HS-27A (cell line): ENCODE measurements around the gene PTMA.
"Not testable (repeated sequence)": the region's sequence is repeated elsewhere in the genome, so short reads cannot be mapped to it uniquely, and the experiment has no call there.

Experiments used
- DNase-seq: peaks from one replicate; pipeline ENCODE4 v3.0.0-alpha.2; 2012; ENCODE audit warnings: low read depth, missing footprints

Gene PTMA

DNA sequence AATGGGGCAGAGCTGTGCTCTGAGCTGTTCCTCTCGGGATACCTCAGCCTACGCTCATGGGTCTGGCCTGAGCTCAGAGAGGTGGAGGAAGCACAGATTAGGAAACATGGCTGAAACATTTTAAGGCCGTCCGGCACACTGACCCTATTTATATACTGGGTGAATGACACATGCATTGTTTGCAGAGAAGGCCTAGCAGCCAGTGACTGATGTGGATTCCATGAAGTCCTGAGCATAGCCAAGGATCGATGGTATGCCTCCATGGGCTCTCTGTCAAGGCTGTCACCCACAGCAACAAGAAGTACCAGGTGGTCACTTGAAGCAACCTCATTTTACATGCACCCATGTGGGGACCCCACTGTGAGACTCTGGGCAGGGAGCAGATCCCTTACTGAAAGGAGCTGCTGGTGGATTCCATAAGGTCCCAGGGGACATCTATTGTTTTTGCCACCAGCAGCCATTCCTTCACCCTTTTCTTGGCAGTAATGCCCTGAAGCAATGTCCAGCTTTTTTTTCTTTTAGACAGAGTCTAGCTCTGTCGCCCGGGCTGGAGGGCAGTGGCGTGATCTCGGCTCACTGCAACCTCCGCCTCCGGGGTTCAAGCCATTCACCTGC lies 8.4 kb downstream of the PTMA start:
- DNase-seq = no peak

DNA sequence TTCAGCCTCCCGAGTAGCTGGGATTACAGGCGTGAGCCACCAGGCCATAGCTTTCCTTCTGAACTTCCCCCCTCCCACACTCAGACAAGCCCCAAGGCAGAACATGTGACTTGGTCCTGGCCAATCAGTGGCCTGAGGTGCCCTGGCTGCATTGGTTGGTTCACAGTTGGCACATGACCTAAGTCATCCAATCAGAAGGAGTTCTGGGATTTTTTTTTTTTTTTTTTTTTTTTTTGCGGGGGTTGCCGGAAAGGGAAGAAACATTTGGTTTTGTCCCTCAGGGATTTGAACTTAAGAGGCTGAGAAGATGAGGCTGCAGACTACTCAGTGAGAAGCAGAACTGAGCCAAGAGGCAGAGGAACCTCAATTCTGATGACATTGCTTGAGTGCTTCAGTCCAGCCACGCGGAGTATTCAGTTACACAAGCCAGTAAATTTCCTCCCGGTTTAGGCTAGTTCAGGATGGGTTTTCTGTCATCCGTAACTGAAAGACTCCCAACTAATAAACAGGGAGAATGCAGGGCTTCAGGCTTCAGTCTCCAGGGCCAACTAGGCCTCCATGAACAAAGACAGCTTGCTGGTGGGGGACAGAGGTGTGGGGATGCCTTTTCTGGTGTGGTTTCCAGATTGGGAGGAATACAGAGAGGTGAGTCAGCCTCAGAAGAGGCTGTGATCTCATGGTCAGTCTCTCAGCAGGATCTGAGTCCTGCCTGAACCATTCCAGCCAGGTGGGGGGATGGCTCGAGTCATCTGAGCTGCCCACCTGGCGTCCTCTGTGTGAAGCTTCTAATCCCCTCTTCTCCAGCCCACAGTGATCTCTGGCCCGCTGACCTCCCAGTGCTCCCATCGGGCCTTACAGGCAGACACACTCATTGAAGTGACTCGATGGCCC lies 9.2 kb downstream of the PTMA start:
- DNase-seq = no peak

DNA sequence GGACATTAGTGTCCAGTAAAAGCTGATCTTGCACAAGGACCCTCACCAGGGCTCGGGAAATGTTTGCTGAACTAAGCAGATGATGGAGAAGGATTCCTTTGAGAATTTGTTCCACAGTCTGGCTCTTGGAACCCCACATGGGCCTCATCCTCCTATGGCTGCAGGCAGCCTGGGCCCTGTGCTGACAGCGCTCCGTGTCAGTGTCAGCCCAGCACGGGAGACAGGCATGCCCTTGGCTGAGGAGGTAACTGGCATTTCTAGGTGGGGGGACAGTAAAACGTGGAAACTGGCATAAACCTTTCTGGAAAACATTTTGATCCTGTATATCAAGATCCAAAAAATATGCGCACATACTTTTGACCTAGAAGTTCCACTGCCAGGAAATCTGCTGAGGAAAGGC lies 10.5 kb downstream of the PTMA start:
- DNase-seq = no peak

DNA sequence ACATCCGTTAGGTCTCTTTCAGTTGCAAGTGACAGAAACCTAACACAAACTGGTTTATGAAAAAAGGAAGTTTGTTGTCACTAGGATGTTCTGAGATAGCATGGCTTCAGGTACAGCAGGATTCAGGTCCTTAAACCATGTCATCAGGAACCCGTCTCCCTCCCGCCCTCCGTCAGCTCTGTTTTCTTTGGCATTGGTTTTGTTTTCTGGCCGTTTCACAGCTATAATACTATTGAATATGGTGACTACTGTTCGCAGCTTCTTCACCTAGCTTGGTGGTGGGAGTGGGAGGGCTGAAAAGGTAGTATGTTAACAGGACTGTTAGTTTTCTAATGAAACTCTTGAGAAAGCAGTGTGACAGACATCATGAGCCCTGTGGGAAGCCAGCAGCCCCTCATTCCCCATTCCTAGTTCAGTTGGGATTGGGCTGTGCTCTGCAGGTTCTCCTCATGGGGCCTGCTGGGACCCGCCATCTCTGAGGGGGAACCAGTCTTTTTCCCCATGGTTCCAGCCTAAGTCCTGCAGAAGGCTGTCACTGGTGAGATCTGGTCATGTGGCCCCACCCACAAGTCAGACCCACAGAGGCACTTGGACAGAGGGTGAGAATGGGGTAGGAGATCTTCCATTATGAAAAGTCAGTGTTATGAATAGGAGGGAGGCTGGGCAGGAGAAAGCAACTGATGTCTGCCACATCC lies 12.1 kb downstream of the PTMA start:
- no peak for DNase-seq

DNA sequence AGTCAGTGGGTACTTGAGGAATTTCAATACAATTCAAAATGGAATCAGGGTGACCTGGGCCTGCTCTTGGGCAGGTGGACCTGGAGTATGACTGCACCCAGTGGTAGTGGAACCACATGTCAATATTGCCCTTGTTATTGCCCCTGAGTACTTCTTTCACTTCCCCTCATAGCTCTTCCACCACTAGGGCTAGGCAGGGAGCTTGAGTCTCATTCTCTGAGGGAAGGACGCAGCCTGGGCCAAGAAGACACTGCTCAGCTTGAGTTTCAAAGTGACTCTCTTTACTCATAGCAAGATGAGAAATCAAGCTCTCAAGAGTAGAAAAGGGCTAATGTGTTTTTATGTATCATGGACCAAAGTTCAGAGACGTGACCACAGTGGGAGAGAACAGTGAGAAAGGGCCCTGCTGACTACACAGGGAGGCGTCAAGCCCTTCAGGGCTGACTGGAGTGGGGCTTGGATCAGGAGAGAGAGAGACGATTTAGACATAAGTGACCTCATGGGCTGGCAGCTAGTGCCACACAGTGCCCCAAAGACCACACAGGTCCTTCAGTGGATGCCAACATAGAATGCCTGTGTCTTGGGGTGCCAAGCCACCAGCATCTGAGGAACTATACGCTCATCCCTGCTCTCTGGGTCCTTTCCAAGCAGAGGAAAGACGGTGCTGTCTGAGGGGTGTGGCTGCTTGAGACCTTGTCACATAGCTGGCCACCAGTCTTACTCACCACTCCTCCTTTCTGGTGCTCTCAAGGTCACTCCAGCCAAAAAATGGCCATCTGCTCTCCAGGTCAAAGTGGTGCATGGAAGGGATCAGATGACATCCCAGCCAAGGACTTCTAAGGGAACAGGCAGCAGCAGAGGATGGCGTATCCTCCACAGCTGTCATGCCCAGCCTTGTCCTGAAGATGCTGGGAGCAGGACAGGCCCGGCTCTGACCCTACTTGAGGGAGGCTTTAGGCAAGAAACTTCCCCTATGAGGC lies 13.0 kb downstream of the PTMA start:
- no peak for DNase-seq

DNA sequence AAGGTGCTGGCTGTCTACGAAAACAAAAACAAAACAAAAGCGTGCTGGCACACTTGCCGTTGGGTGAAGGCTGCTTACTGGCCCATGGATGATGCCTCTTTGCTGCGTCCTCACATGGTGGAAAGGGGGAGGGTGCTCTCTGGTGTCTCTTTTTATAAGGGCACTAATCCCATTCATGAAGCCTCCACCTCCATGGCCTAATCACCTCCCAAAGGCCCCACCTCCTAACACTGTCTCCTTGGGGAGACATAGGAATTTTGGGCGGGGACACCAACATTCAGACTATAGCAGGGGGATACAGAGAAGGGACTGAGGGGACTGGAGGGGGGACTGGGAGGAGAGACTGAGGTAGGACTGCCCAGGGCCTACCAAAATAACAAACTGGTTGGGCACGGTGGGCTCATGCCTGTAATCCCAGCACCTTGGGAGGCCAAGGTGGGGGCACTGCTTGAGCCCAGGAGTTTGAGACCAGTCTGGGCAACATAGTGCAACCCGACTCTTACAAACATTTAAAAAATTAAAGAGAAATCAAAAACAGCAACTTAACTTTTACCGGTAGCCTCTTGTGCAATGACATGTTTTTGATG lies 14.5 kb downstream of the PTMA start:
- DNase-seq = no peak

DNA sequence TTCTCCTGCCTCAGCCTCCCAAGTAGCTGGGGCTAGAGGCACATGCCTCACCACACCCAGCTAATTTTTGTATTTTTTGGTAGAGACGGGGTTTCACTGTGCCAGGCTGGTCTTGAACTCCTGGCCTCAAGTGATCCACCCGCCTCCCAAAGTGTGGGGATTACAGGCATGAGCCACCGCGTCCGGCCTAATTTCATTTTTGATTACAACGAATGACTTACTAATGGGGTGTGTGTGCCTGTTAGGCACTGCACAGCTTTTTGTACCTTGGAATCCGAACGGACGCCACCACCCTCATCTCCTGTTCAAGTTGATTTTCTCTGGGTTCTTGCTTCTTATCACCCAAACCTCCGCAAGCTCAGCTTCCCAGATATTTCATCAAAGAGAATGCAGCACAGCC lies 17.2 kb downstream of the PTMA start:
- DNase-seq = no peak

DNA sequence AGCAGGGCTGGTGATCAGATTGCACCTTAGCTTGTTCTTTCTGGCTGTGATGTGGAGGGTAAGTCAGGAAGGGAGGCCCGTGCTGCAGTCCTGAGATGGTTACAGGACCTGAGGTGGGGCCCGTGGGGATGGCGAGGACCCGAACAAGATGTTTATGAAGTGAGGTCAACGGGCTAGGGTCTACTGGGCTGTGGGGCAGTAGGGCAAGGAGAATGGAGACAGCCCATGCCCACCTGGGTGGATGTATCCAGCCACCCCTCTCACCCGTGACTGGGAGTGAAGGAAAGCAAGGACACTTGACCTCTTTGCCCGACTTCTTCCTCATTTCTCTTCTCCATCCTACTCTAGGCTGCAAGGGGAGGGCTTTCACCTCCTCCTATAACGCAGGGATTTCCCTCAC lies 18.0 kb downstream of the PTMA start:
- no peak for DNase-seq

DNA sequence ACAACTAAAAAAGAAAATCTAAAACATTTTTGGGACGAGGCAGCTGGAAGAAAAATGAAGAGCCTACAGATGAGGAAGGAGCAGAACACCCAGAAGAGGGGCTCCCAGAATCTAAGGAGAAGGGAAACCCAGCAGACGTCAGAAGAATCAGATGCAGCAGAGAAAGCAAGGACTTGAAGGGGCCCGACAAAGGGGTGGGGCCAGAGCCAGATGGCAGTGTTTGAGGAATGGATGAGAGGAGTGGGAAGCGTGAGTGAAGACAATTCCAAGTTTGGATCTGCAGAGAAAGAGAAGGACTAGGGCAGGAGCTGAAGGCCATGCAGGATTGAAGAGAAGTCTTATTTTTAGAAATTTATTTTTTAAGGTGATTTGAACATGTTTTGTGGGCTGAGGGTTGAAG lies 19.3 kb downstream of the PTMA start:
- DNase-seq = no peak

DNA sequence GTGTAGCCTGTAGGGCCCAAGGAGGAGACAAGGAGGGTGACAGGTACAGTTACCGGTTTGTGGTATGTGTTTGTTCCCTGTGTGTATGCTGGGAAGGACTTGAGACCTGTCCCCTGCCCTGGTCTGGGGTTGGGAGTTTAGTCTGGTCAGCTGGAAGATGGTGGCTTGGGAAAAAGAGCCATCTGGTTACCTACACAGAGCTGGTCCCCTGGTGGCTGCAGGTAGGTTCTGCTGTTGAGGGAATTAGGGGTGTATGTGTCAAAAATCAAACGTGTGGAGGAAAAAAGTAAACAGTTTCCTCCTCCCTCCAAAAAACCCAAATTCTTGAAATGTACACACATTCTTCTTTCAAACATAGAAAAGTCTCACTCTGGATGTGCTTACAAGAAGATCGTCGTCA lies 24.3 kb downstream of the PTMA start:
- DNase-seq = no peak

DNA sequence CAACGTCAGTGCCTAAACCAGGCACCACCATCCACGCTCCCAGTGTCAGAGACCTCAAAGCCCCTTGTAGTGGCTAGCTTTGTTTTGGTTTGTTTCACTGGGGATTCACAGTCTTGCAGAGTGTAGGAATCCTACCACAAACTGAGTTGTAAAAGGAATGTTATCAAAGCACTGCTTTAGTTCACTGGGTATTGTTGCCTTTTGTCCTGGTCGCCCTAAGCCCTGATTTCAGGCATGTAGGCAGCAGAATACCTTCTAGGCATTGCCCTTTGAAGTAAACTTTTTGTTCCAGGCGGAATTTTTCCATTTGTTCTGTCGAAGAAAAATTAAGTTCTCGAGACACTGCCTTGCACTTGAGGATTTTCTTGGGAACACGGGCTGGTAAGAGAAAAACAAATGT lies 29.4 kb downstream of the PTMA start:
- no peak for DNase-seq

DNA sequence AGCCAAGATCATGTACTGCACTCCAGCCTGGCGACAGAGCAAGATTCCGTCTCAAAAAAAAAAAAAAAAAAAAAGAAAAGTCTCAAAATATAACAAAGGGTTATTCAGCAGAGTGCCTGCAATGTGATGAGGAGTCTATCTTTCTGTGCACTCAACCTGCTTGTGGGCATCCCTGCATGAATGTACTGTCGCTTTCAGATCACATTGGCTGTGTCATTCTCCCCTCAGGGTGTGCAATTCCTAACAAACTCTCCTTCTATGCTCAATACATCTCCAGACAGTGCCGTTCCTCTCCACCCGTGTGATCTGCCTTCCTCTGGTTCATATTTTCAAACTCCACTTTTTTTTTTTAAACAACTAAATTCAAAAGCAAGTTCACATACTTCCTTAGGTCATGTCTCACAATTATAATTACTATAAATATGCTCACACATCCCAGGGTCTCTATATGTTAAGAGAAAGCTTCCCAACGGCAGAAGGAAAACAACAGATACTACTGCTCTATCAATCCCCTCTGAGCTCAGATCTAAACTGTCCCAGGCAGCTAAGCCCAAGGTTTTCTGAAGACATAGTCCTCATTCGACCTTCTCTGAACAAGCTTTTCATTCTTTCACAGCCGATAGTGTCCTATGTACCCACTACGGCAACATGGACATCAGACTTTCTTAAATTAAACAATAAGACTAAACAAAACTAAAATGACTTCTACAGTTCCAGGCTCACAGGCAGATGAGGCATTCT lies 35.2 kb downstream of the PTMA start:
- DNase-seq = no peak

DNA sequence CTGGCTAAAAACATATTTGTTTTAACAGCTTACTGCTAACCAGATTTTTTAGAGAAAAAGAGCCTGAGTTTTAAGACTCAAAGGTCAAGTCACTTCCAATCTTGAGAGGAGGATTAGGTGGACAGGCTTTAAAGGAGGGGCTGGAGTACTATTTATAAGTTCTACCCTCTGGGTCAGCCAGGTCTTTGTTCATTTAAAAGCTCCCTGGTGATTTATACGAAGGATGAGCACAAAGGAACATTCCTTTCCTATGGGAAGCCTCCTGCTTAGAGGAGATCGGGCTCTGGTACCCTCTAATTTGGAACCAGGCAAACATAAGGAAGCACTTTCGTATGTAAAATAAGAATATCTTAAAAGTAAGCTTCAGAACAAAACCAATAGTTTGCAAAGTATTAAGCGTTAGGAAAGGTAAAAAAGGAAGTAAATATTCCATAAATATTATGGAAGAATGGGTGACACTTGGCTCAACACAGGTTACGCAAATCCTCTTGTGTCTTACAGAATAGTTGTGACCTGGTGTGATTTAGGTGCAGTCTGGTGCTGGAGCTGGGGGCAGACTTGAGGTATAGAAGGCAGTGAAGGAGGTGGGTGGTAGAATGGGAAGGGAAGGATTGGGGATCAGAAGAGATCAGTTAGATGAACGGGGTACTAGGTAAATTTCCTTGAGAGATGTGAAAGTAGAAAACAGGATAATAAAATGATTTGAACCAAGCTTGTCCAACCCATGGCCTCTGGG lies 37.1 kb downstream of the PTMA start:
- DNase-seq = no peak

DNA sequence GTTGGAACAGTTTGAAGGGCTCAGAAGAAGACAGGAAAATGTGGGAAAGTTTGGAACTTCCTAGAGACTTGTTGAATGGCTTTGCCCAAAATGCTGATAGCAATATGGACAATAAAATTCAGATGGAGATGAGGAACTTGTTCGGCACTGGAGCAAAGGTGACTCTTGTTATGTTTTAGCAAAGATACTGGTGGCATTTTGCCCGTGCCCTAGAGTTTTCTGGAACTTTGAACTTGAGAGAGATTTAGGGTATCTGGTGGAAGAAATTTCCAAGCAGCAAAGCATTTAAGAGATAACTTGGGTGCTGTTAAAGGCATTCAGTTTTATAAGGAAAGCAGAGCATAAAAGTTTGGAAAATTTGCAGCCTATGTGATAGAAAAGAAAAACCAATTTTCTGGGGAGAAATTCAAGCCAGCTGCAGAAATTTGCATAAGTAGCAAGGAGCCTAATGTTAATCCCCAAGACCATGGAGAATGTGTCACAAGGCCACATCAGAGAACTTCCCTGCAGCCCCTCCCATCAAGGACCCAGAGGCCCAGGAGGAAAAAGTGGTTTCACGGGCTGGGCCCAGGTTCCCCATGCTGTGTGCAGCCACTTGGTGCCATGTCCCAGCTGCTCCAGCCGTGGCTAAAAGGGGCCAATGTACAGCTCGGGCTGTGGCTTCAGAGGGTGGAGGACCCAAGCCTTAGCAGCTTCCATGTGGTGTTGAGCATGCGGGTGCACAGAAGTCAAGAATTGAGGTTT lies 40.0 kb downstream of the PTMA start:
- not testable (repeated sequence) for DNase-seq

DNA sequence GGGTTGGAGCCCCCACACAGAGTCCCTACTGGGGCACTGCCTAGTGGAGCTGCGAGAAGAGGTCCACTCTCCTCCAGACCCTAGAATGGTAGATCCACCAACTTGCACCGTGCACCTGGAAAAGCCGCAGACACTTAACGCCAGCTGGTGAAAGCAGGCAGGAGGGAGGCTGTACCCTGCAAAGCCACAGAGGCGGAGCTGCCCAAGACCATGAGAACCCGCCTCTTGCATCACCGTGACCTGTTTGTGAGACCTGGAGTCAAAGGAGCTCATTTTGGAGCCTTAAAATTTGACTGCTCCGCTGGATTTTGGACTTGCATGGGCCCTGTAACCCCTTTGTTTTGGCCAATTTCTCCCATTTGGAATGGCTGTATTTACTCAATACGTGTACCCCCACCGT lies 40.7 kb downstream of the PTMA start:
- not testable (repeated sequence) for DNase-seq

DNA sequence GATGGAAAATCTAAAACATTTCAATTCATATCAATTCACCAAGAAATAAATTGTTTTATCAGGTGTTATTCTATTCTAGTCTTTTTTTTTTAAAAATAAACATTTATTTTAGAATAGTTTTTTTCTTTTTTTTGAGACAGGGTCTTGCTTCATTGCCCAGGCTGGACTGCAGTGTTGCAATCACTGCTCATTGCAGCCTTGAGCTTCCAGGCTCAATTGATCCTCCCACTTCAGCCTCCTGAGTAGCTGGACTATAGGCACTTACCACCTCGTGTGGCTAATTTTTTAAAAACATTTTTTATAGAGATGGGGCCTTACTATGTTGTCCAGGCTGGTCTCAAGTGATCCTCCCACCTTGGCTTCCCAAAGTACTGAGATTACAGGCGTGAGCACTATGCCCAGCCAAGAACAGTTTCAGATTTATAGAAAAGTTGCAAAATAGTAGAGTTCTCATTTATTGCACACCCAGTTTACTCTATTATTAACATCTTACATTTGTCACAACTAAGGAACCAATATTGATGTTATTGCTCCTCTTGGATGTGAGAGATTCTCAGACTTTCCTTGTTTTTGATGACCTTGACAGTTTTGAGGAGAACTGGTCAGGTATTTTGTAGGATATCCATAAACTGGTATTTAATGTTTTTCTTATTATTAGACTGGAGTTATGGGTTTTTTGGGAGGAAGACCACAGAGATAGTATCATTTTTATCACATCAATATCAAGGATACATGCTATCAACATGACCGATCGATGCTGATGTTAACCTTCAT lies 42.9 kb downstream of the PTMA start:
- no peak for DNase-seq

DNA sequence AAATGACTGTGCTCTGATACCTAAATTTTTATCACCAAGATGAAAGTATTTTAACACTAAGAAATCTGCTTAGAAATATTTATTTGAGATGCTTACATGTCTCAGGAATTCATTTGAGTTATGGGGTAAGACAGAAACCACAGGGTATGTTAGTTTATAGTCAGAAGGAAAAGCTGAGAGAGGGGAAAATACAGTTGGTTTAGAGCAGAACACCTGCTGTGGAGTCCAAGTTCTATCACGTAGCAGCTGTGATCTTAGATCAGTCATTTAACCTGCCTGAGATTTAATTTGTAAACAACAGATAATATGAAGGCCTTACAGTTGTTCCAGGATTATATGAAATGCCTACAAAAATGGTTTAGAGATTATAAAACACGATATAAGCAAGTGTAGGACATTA lies 43.7 kb downstream of the PTMA start:
- DNase-seq = no peak

DNA sequence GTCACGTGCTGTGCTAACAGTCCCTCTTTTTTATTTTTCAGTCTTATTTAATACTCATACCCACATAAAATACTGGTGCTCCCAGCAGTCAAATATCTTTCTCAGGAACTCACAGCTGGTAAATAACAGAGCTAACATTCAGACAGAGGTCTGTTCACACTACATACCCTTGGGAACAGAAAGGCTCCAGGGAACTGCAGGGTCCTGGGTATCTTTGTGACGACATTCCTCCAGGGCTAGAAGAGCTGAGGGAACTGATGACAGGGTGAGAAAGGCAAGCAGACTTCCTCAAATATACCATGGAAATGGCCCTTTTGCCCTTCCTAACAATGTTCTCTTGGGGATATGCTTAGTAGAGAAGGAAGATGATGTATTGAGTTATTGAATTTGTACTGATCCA lies 53.4 kb downstream of the PTMA start:
- no peak for DNase-seq
